ENCODE data around the gene CHST6. TPM values are rescaled to one million over a fixed set of nuclear protein-coding genes. Genes with fewer than 3 reads are reported as not detected.
"Not testable (repeated sequence)": the region's sequence is repeated elsewhere in the genome, so short reads cannot be mapped to it uniquely, and the experiment has no call there.

CHST6 gene
- 10.9 TPM for polyA plus RNA-seq (2013, experiment 1 of 4)
- polyA plus RNA-seq (2013, experiment 2 of 4) = 10.1 TPM
- 9.6 TPM for polyA plus RNA-seq (2013, experiment 3 of 4)
- 7.2 TPM for polyA plus RNA-seq (2013, experiment 4 of 4)

DNA sequence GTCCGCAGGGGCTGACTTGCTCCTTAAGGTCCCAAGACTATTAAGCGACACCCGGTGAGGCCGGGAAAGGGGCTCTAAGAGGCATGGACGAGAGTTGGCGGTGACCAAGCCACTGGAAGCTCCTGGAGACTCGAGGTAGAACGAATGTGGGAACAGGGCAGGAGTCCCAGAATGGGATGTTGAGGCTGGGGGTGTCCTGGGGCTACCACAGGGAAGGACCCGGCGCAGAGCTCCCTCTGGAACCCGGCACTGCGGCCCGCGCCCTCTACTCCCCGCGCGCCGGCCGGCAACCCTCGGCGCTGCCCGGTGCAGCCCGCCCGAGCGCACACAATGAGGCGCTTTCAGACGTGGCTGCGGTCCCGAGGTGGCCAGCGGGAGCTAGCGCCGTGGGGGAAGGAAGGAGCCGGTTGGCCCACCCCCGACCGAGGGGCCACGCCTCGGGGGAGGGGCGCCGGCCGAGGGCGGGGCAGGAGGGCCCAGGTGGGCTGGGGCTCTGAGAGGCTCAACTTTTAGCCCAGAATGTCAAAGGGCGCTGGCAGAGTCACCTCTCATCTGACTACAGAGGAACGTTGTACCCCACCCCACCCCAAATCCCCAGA is at the start of gene CHST6:
CHST6 (minus strand) TSS at position 366 of the 599 bp plus-strand sequence. CDS start 15,613 bp downstream, outside the sequence.
- Histone ChIP-seq H3K9me3 (ENCODE audit: control insufficient read depth, low read length) (no peaks in the 10 kb centered on the region), H3K36me3 (ENCODE audit: control insufficient read depth, insufficient read depth, low read length) (no peaks in the 10 kb centered on the region), H3K27me3 (ENCODE audit: control insufficient read depth, insufficient read depth, low read length, poor library complexity, severe bottlenecking) (peaks cover 8% of the 10 kb centered on the region), H3K27ac (ENCODE audit: insufficient read depth, low read depth, low read length, poor library complexity, severe bottlenecking) (no peak within 1 kb of the TSS), H3K4me3 (ENCODE audit: insufficient read depth, low read depth, low read length) (peak within 1 kb of the TSS; percentile 57), H3K4me1 (ENCODE audit: control insufficient read depth, insufficient read depth, low read length) (peaks cover 3% of the 10 kb centered on the region)
- WGBS, 2 experiments = 2% methylated on average over 43 of the region's 43 CpGs

DNA sequence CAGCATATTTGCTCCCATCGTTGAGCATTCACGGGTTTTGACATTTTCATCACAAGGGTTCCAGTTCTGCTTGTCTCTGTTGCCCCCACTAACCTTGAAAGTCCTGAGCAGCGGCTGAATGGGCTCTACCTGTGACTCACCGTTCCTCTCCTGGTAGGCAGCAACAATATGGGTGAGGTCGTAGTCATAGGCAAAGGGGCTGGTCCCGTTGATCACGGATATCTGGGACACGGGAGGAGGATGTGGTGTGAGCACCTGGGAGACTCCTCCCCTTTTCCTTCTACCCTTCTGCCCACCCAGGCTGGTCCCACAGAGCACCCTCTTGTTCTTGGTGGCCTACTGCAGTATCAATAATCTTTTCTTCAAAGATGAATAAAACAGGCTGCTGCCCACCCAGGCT is 47.2 kb upstream of the CHST6 start:
- WGBS, 2 experiments = 92 to 95% methylated on average over 7 to 8 of the region's 8 CpGs
- not testable (repeated sequence) for H3K9me3 ChIP-seq (ENCODE audit: control insufficient read depth, low read length)

GRCh38 chr16:75541236-75541635 is 46.0 kb upstream of the CHST6 start:
- Histone ChIP-seq H3K9me3 (ENCODE audit: control insufficient read depth, low read length) (no peaks in the 10 kb centered on the region), H3K4me1 (ENCODE audit: control insufficient read depth, insufficient read depth, low read length) (no peaks in the 10 kb centered on the region), H3K36me3 (ENCODE audit: control insufficient read depth, insufficient read depth, low read length) (no peaks in the 10 kb centered on the region), H3K27me3 (ENCODE audit: control insufficient read depth, insufficient read depth, low read length, poor library complexity, severe bottlenecking) (no peaks in the 10 kb centered on the region), H3K27ac (ENCODE audit: insufficient read depth, low read depth, low read length, poor library complexity, severe bottlenecking) (no peak overlapping the region), H3K4me3 (ENCODE audit: insufficient read depth, low read depth, low read length) (no peak overlapping the region)
- WGBS, 2 experiments = 91 to 96% methylated on average over 4 to 5 of the region's 5 CpGs

More for the DNA sequence above, 47.2 kb upstream of the CHST6 start:
- not testable (repeated sequence) for H3K27ac ChIP-seq (ENCODE audit: insufficient read depth, low read depth, low read length, poor library complexity, severe bottlenecking); H3K4me1 ChIP-seq (ENCODE audit: control insufficient read depth, insufficient read depth, low read length); H3K36me3 ChIP-seq (ENCODE audit: control insufficient read depth, insufficient read depth, low read length); H3K27me3 ChIP-seq (ENCODE audit: control insufficient read depth, insufficient read depth, low read length, poor library complexity, severe bottlenecking); H3K4me3 ChIP-seq (ENCODE audit: insufficient read depth, low read depth, low read length)

DNA sequence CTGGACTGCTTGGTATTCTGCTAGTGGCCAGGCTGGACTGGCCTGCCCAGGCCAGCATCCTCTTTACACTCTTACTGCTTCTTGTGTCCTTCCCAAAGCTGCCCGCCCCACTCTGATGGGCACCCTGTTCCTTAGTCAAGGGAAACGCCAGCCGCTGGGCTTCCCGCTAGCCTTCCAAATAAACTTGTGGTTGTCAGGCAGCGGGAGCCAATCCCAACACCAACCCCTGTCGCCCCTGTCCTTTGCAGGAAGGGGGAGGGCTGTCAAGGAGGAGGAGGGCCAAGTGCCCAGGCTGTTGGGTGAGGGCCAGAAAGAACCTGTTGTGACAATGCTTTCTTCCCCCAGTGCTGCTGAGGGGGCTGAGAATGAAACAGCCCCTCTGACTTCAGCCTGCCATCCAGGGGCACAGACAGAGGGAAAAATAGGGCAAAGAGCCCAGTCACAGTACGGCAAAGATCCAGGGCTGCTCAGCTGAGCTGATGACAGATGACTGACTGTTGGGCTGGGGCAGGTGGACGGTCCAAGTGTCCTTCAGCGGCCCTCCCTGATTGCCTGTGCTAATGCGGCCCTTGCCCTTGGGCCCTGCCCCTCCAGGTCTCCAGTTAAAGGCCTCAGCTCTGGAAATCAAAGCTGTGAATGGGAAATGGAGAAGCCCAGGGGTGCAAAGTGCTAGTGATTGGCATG is 43.8 kb upstream of the CHST6 start:
- H3K27me3 ChIP-seq (ENCODE audit: control insufficient read depth, insufficient read depth, low read length, poor library complexity, severe bottlenecking); H3K36me3 ChIP-seq (ENCODE audit: control insufficient read depth, insufficient read depth, low read length); H3K27ac ChIP-seq (ENCODE audit: insufficient read depth, low read depth, low read length, poor library complexity, severe bottlenecking); H3K4me1 ChIP-seq (ENCODE audit: control insufficient read depth, insufficient read depth, low read length); H3K4me3 ChIP-seq (ENCODE audit: insufficient read depth, low read depth, low read length); H3K9me3 ChIP-seq (ENCODE audit: control insufficient read depth, low read length): not testable (repeated sequence)
- WGBS, 2 experiments = 84 to 86% methylated on average over 2 of the region's 10 CpGs

DNA sequence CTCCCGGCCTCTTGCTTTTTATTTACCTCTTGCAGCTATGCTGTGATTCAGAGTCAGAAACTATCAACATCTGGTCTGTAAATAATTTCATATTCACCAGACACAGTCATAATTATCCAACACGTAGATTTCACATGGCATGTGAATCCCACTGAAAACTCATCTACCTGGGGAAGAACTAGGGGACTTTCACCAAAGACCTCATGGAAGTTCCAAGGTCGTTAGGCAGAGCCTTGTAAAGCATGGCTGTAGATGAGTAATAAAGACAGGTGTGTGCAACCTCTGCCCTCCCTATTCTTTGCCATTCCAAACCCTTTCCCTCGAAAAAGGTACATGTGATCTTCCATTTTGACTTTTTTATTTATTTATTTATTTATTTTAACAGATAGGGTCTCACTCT is 42.5 kb upstream of the CHST6 start:
- Histone ChIP-seq H3K4me3 (ENCODE audit: insufficient read depth, low read depth, low read length) (no peak overlapping the region), H3K4me1 (ENCODE audit: control insufficient read depth, insufficient read depth, low read length) (no peaks in the 10 kb centered on the region), H3K36me3 (ENCODE audit: control insufficient read depth, insufficient read depth, low read length) (no peaks in the 10 kb centered on the region), H3K27me3 (ENCODE audit: control insufficient read depth, insufficient read depth, low read length, poor library complexity, severe bottlenecking) (no peaks in the 10 kb centered on the region), H3K27ac (ENCODE audit: insufficient read depth, low read depth, low read length, poor library complexity, severe bottlenecking) (no peak overlapping the region), H3K9me3 (ENCODE audit: control insufficient read depth, low read length) (no peaks in the 10 kb centered on the region)
- 89 to 94% methylated on average over 3 to 4 of the region's 4 CpGs for WGBS, 2 experiments

- Histone ChIP-seq H3K36me3 (ENCODE audit: control insufficient read depth, insufficient read depth, low read length) (no peaks in the 10 kb centered on the region), H3K4me1 (ENCODE audit: control insufficient read depth, insufficient read depth, low read length) (no peaks in the 10 kb centered on the region), H3K27me3 (ENCODE audit: control insufficient read depth, insufficient read depth, low read length, poor library complexity, severe bottlenecking) (no peaks in the 10 kb centered on the region), H3K4me3 (ENCODE audit: insufficient read depth, low read depth, low read length) (no peak within 1 kb of the TSS), H3K27ac (ENCODE audit: insufficient read depth, low read depth, low read length, poor library complexity, severe bottlenecking) (no peak within 1 kb of the TSS), H3K9me3 (ENCODE audit: control insufficient read depth, low read length) (no peaks in the 10 kb centered on the region)
- 89 to 92% methylated on average over 7 of the region's 7 CpGs for WGBS, 2 experiments
Observed at GRCh38 chr16:75535901-75536300, 40.7 kb upstream of the CHST6 start, which contains the start of gene CHST5. TSS of gene CHST5 (minus strand) at chr16:75536108. CDS start at chr16:75530384, 5,724 bp downstream.

GRCh38 chr16:75535211-75535843 is 40.1 kb upstream of the CHST6 start:
- no peaks in the 10 kb centered on the region for H3K4me1 ChIP-seq (ENCODE audit: control insufficient read depth, insufficient read depth, low read length)
- no peak overlapping the region for H3K4me3 ChIP-seq (ENCODE audit: insufficient read depth, low read depth, low read length)
- H3K36me3 ChIP-seq (ENCODE audit: control insufficient read depth, insufficient read depth, low read length) = no peaks in the 10 kb centered on the region
- no peak overlapping the region for H3K27ac ChIP-seq (ENCODE audit: insufficient read depth, low read depth, low read length, poor library complexity, severe bottlenecking)
- no peaks in the 10 kb centered on the region for H3K27me3 ChIP-seq (ENCODE audit: control insufficient read depth, insufficient read depth, low read length, poor library complexity, severe bottlenecking)
- 93 to 95% methylated on average over 34 of the region's 34 CpGs for WGBS, 2 experiments
- H3K9me3 ChIP-seq (ENCODE audit: control insufficient read depth, low read length) = no peaks in the 10 kb centered on the region

DNA sequence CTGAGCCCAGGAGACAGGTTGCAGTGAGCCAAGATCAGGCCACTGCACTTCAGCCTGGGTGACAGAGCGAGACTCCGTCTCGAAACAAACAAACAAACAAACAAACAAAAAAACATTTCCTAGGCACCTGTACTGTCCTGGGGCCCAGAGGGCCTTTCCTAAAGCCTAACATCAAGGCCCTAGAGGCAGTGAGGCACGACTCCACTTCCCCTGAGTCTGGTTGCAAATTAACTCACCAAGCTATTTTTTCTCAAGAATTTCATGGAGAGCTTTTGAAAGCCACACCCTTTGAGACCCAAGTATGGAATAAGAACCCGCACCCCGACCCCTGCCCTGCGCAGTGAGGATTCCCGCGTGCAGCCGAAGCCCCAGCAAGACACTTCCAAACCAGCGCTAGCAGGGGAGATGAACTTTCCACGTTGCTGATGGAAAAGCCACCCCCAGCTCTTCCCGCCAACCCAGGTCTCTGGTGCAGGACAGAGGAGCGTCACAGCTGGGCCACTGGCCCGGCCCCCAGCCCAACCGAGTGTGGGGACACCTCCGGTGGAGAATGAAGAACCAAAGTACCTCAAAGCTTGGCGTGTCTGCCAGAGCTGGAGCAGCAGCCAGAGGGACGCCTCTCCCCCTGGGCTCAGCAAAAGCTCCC is 39.4 kb upstream of the CHST6 start:
- H3K36me3 ChIP-seq (ENCODE audit: control insufficient read depth, insufficient read depth, low read length) = no peaks in the 10 kb centered on the region
- no peaks in the 10 kb centered on the region for H3K9me3 ChIP-seq (ENCODE audit: control insufficient read depth, low read length)
- H3K27ac ChIP-seq (ENCODE audit: insufficient read depth, low read depth, low read length, poor library complexity, severe bottlenecking) = no peak overlapping the region
- no peaks in the 10 kb centered on the region for H3K4me1 ChIP-seq (ENCODE audit: control insufficient read depth, insufficient read depth, low read length)
- WGBS, 2 experiments = 90 to 93% methylated on average over 19 of the region's 19 CpGs
- no peak overlapping the region for H3K4me3 ChIP-seq (ENCODE audit: insufficient read depth, low read depth, low read length)
- H3K27me3 ChIP-seq (ENCODE audit: control insufficient read depth, insufficient read depth, low read length, poor library complexity, severe bottlenecking) = no peaks in the 10 kb centered on the region

DNA sequence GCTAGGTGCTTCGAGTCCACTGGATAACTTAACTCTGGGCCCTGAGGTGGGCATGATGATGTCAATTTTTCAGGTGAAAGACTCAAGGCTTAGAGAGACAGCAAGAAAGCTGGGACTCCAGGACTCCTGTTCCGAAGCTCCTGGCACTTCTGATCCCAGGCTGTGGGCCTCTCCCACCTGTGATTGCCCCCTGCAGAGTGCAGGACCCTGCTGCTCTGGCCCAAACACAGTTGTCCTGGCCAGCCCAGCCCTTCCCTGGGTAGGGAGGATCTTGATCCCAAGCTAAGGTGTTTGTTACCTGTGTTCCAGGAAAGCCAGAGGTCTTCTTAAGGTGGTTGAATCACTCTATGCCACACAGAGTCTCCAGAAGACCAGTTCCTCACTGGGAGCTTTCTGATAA is 37.5 kb upstream of the CHST6 start:
- Histone ChIP-seq H3K4me1 (ENCODE audit: control insufficient read depth, insufficient read depth, low read length) (no peaks in the 10 kb centered on the region), H3K36me3 (ENCODE audit: control insufficient read depth, insufficient read depth, low read length) (no peaks in the 10 kb centered on the region), H3K27me3 (ENCODE audit: control insufficient read depth, insufficient read depth, low read length, poor library complexity, severe bottlenecking) (no peaks in the 10 kb centered on the region), H3K27ac (ENCODE audit: insufficient read depth, low read depth, low read length, poor library complexity, severe bottlenecking) (no peak overlapping the region), H3K4me3 (ENCODE audit: insufficient read depth, low read depth, low read length) (no peak overlapping the region), H3K9me3 (ENCODE audit: control insufficient read depth, low read length) (no peaks in the 10 kb centered on the region)
- 91 to 92% methylated on average over 2 of the region's 2 CpGs for WGBS, 2 experiments

All from ectodermal cell (in vitro differentiated cells).